Neural progenitor cell (in vitro differentiated cells): ENCODE results near the gene RUNX3. TPM values are rescaled to one million over a fixed set of nuclear protein-coding genes. Genes with fewer than 3 reads are reported as not detected.

Source experiments
- DNase-seq: peaks from one replicate; pipeline ENCODE4 v3.0.0-alpha.2; 2016; ENCODE audit warnings: low spot score
- H2AFZ ChIP-seq: fragments of 200-600 bp; sonication (generic); replicated peaks from 2 replicates; pipeline ENCODE4 v1.6.1; 2016; ENCODE audit warnings: antibody characterized with exemption
- H3F3A ChIP-seq: fragments of 200-600 bp; sonication (generic); 2 replicates; pipeline ENCODE4 v1.6.1; 2016; ENCODE audit warnings: antibody characterized with exemption, low read depth
- H3K27ac ChIP-seq: fragments of 200-600 bp; sonication (generic); 2 replicates; pipeline ENCODE4 v1.5.1; 2016; ENCODE audit warnings: mild to moderate bottlenecking
- H3K27me3 ChIP-seq: fragments of 200-600 bp; sonication (generic); 2 replicates; pipeline ENCODE4 v1.6.1; 2016; ENCODE audit warnings: mild to moderate bottlenecking, moderate library complexity
- H3K36me3 ChIP-seq: fragments of 200-600 bp; sonication (generic); 2 replicates; pipeline ENCODE4 v1.5.1; 2016
- H3K4me1 ChIP-seq: fragments of 200-600 bp; sonication (generic); 2 replicates; pipeline ENCODE4 v1.6.1; 2016; ENCODE audit warnings: mixed run types
- H3K4me2 ChIP-seq: fragments of 200-600 bp; sonication (generic); 2 replicates; pipeline ENCODE4 v1.6.1; 2016
- H3K4me3 ChIP-seq: fragments of 200-600 bp; sonication (generic); 2 replicates; pipeline ENCODE4 v1.5.1; 2016
- H3K79me2 ChIP-seq: fragments of 200-600 bp; sonication (generic); 2 replicates; pipeline ENCODE4 v1.6.1; 2016; ENCODE audit warnings: low read depth
- H3K9ac ChIP-seq: fragments of 200-600 bp; sonication (generic); 2 replicates; pipeline ENCODE4 v1.6.1; 2016
- H3K9me3 ChIP-seq: fragments of 200-600 bp; sonication (generic); 2 replicates; pipeline ENCODE4 v1.5.1; 2016; ENCODE audit warnings: low read depth
- H4K20me1 ChIP-seq: fragments of 200-600 bp; sonication (generic); 2 replicates; pipeline ENCODE4 v1.6.1; 2016; ENCODE audit warnings: low read depth
- H3K27ac Mint-ChIP-seq: 3 replicates; pipeline ENCODE4 v1.8.0; 2021; ENCODE audit warnings: mixed read lengths
- H3K27me3 Mint-ChIP-seq: 2 replicates; pipeline ENCODE4 v1.8.0; 2022; ENCODE audit warnings: low read depth, mild to moderate bottlenecking, inconsistent platforms, moderate library complexity, mixed read lengths; ENCODE audit not compliant: insufficient read depth
- H3K36me3 Mint-ChIP-seq: 3 replicates; pipeline ENCODE4 v1.8.0; 2021; ENCODE audit warnings: mixed read lengths
- H3K4me1 Mint-ChIP-seq: 3 replicates; pipeline ENCODE4 v1.8.0; 2021; ENCODE audit warnings: mixed read lengths
- H3K4me3 Mint-ChIP-seq: 3 replicates; pipeline ENCODE4 v1.8.0; 2021; ENCODE audit warnings: mild to moderate bottlenecking, moderate library complexity, mixed read lengths
- H3K9me3 Mint-ChIP-seq: 3 replicates; pipeline ENCODE4 v1.8.0; 2020; ENCODE audit warnings: mixed read lengths
- EZH2 ChIP-seq: fragments of 200-600 bp; sonication (generic); IDR thresholded peaks from 2 replicates; pipeline ENCODE4 v1.6.1; 2017; ENCODE audit warnings: antibody characterized with exemption, mild to moderate bottlenecking, moderate library complexity
- EZH2phosphoT487 ChIP-seq: fragments of 200-600 bp; sonication (generic); IDR thresholded peaks from 2 replicates; pipeline ENCODE4 v1.6.1; 2017; ENCODE audit warnings: antibody characterized with exemption
- total RNA-seq: library from RNA; depleted of rRNA; stranded (reverse); fragments of >200 nt; gene quantifications from 2 replicates; pipeline ENCODE4 v1.2.3, GENCODE V29; 2015; ENCODE audit warnings: low replicate concordance
- TF ChIP-seq, protein P1 (sequence below): fragments of 200-600 bp; sonication (generic); IDR thresholded peaks from 2 replicates; pipeline ENCODE4 v1.5.1; 2017; ENCODE audit warnings: antibody characterized with exemption, mild to moderate bottlenecking

The RUNX3 gene
- total RNA-seq, 1 donor from 2014 or later = not detected

GRCh38 chr1:24866211-24867083 lies 63.6 kb downstream of the RUNX3 start:
- no peak overlapping the region for H2AFZ ChIP-seq
- peaks cover 5% of the 10 kb centered on the region for H3F3A ChIP-seq
- peaks cover 12% of the 10 kb centered on the region for H3K4me1 Mint-ChIP-seq

GRCh38 chr1:24865587-24865986 lies 64.5 kb downstream of the RUNX3 start:
- H3K4me1 Mint-ChIP-seq = peaks cover 12% of the 10 kb centered on the region

More at GRCh38 chr1:24866211-24867083, 63.6 kb downstream of the RUNX3 start:
- TF ChIP-seq EZH2 (no peak), EZH2phosphoT487 (no peak)
- TF ChIP-seq, protein P1, sequence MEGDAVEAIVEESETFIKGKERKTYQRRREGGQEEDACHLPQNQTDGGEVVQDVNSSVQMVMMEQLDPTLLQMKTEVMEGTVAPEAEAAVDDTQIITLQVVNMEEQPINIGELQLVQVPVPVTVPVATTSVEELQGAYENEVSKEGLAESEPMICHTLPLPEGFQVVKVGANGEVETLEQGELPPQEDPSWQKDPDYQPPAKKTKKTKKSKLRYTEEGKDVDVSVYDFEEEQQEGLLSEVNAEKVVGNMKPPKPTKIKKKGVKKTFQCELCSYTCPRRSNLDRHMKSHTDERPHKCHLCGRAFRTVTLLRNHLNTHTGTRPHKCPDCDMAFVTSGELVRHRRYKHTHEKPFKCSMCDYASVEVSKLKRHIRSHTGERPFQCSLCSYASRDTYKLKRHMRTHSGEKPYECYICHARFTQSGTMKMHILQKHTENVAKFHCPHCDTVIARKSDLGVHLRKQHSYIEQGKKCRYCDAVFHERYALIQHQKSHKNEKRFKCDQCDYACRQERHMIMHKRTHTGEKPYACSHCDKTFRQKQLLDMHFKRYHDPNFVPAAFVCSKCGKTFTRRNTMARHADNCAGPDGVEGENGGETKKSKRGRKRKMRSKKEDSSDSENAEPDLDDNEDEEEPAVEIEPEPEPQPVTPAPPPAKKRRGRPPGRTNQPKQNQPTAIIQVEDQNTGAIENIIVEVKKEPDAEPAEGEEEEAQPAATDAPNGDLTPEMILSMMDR = no peak
- no peak overlapping the region for H3K4me3 ChIP-seq
- DNase-seq = no peak
- H3K4me1 ChIP-seq = peaks cover 19% of the 10 kb centered on the region
- no peaks in the 10 kb centered on the region for H4K20me1 ChIP-seq
- Mint-ChIP-seq H3K27me3 (peaks cover 15% of the 10 kb centered on the region), H3K36me3 (no peaks in the 10 kb centered on the region), H3K27ac (no peak overlapping the region), H3K9me3 (no peaks in the 10 kb centered on the region), H3K4me3 (no peak overlapping the region)
- H3K27me3 ChIP-seq = no peaks in the 10 kb centered on the region
- no peaks in the 10 kb centered on the region for H3K9me3 ChIP-seq
- H3K27ac ChIP-seq = no peak overlapping the region
- H3K9ac ChIP-seq = no peak overlapping the region
- H3K36me3 ChIP-seq = no peaks in the 10 kb centered on the region
- no peaks in the 10 kb centered on the region for H3K79me2 ChIP-seq
- no peak overlapping the region for H3K4me2 ChIP-seq

GRCh38 chr1:24865168-24865567 lies 64.9 kb downstream of the RUNX3 start:
- no peak overlapping the region for H3K27ac Mint-ChIP-seq
- H3K4me1 Mint-ChIP-seq = peaks cover 12% of the 10 kb centered on the region
- Histone ChIP-seq H3K4me3 (no peak overlapping the region), H3K27me3 (no peaks in the 10 kb centered on the region), H3K9me3 (no peaks in the 10 kb centered on the region), H4K20me1 (no peaks in the 10 kb centered on the region), H3K27ac (no peak overlapping the region), H3K9ac (no peak overlapping the region), H3K36me3 (no peaks in the 10 kb centered on the region), H3K4me2 (no peak overlapping the region), H3K79me2 (no peaks in the 10 kb centered on the region), H2AFZ (no peak overlapping the region), H3F3A (peaks cover 5% of the 10 kb centered on the region), H3K4me1 (peaks cover 19% of the 10 kb centered on the region)
- H3K36me3 Mint-ChIP-seq = no peaks in the 10 kb centered on the region
- H3K27me3 Mint-ChIP-seq = peaks cover 12% of the 10 kb centered on the region
- H3K4me3 Mint-ChIP-seq = no peak overlapping the region
- no peak for DNase-seq
- TF ChIP-seq EZH2phosphoT487 (no peak), EZH2 (no peak)
- TF ChIP-seq, protein P1 = no peak
- H3K9me3 Mint-ChIP-seq = no peaks in the 10 kb centered on the region

More at GRCh38 chr1:24865587-24865986, 64.5 kb downstream of the RUNX3 start:
- H3K4me1 ChIP-seq = peaks cover 19% of the 10 kb centered on the region
- no peaks in the 10 kb centered on the region for H3K9me3 Mint-ChIP-seq
- H3F3A ChIP-seq = peaks cover 5% of the 10 kb centered on the region
- H3K4me3 ChIP-seq = no peak overlapping the region
- H3K79me2 ChIP-seq = no peaks in the 10 kb centered on the region
- no peak overlapping the region for H3K9ac ChIP-seq
- no peaks in the 10 kb centered on the region for H3K9me3 ChIP-seq
- no peaks in the 10 kb centered on the region for H3K27me3 ChIP-seq
- no peak overlapping the region for H3K4me2 ChIP-seq
- DNase-seq = no peak
- no peak overlapping the region for H3K27ac ChIP-seq
- H3K27ac Mint-ChIP-seq = no peak overlapping the region
- H2AFZ ChIP-seq = no peak overlapping the region
- peaks cover 15% of the 10 kb centered on the region for H3K27me3 Mint-ChIP-seq
- H3K36me3 ChIP-seq = no peaks in the 10 kb centered on the region
- no peaks in the 10 kb centered on the region for H3K36me3 Mint-ChIP-seq
- TF ChIP-seq EZH2phosphoT487 = no peak
- TF ChIP-seq, protein P1 = no peak
- H4K20me1 ChIP-seq = no peaks in the 10 kb centered on the region
- H3K4me3 Mint-ChIP-seq = no peak overlapping the region
